Measurements from ENCODE around the gene MACROH2A2. TPM values are rescaled to one million over a fixed set of nuclear protein-coding genes. Genes with fewer than 3 reads are reported as not detected.

The MACROH2A2 gene
- total and polyA plus RNA-seq, 10 of the 15 experiments (the other 5 are each of a cell fraction or from before 2014, with no cell fraction given): 0.14 to 0.24 TPM; not detected in 8

DNA sequence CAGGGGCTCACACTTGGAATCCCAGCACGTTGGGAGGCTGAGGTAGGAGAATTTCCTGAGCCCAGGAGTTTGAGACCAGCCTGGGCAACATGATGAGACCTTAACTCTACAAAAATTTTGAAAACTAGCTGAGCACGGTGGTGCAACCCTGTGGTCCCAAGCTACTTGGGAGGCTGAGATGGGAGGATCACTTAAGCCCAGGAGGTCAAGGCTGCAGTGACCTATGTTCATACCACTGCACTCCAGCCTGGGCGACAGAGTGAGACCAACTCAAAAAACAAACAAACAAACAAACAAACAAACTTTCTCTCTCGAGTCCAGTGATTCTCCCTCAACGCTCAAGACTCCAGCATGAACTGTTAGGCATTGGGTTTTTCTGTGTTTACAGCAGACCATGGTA lies 95.9 kb downstream of the MACROH2A2 start:
- no TSS peak for BruUV-seq (replicated peaks)
- H3K4me2 ChIP-seq (ENCODE audit: control insufficient read depth, insufficient read depth): no peak overlapping the region
- CTCF ChIA-PET: interaction anchor here (0.6 to 8.4 kb wide), 4 partner anchors 13 to 219 kb away, joined by 3 to 173 read pairs (median 19); no protein-coding TSS in a partner anchor
- in situ Hi-C loops (cut with MboI): no loop called here
- POLR2A ChIA-PET: no interaction called here
- no peak for ATAC-seq
- FAIRE-seq: no peak
- intact Hi-C loops (cut with micrococcal nuclease; ENCODE audit: unreplicated experiment): no loop called here
- no peaks in the 10 kb centered on the region; the same call in none of the 2 replicates for H4K20me1 ChIP-seq (ENCODE audit: control insufficient read depth, insufficient read depth)
- H3K79me2 ChIP-seq (ENCODE audit: control insufficient read depth, insufficient read depth, low read length): peaks cover 23% of the 10 kb centered on the region
- SMC1A ChIA-PET (ENCODE audit: uncharacterized antibody, unreplicated experiment): interaction anchor here (0.8 to 3.8 kb wide), 3 partner anchors 20 to 73 kb away, joined by 3 to 20 read pairs (median 6); partner anchors contain the start of gene SAR1A
- WGBS (ENCODE audit: insufficient coverage, insufficient replicate concordance, low lambda C conversion rate, missing lambda C conversion rate): 84% methylated on average over 5 of the region's 5 CpGs
- RAD21 ChIA-PET (ENCODE audit: unreplicated experiment): no interaction called here
- peaks cover 3% of the 10 kb centered on the region; the same call in 1 of the 2 replicates for H3K4me1 ChIP-seq (ENCODE audit: control insufficient read depth, insufficient read depth, low read length)
- no peak overlapping the region for H3K9ac ChIP-seq (ENCODE audit: control insufficient read depth, insufficient read depth, low read length)
- TF ChIP-seq RAD51 (IDR thresholded peaks at IDR 0.05) (no peak), ZNF274 (IDR thresholded peaks at IDR 0.05; ENCODE audit: insufficient read depth, insufficient read length) (no peak), ASH2L (IDR thresholded peaks at IDR 0.05; ENCODE audit: borderline replicate concordance, low read depth) (no peak), HCFC1 (IDR thresholded peaks at IDR 0.05; ENCODE audit: low read length) (no peak), TARDBP (IDR thresholded peaks at IDR 0.05; ENCODE audit: borderline replicate concordance) (no peak), BHLHE40 (IDR thresholded peaks at IDR 0.05; ENCODE audit: borderline replicate concordance in 1 of 2, low read depth in 2 of 2, low read length in 1 of 2) (no peak)
- TF ChIP-seq, protein P1, sequence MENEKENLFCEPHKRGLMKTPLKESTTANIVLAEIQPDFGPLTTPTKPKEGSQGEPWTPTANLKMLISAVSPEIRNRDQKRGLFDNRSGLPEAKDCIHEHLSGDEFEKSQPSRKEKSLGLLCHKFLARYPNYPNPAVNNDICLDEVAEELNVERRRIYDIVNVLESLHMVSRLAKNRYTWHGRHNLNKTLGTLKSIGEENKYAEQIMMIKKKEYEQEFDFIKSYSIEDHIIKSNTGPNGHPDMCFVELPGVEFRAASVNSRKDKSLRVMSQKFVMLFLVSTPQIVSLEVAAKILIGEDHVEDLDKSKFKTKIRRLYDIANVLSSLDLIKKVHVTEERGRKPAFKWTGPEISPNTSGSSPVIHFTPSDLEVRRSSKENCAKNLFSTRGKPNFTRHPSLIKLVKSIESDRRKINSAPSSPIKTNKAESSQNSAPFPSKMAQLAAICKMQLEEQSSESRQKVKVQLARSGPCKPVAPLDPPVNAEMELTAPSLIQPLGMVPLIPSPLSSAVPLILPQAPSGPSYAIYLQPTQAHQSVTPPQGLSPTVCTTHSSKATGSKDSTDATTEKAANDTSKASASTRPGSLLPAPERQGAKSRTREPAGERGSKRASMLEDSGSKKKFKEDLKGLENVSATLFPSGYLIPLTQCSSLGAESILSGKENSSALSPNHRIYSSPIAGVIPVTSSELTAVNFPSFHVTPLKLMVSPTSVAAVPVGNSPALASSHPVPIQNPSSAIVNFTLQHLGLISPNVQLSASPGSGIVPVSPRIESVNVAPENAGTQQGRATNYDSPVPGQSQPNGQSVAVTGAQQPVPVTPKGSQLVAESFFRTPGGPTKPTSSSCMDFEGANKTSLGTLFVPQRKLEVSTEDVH (IDR thresholded peaks at IDR 0.05; ENCODE audit: low read depth, partially characterized antibody): no peak
- TF ChIP-seq, protein P2, sequence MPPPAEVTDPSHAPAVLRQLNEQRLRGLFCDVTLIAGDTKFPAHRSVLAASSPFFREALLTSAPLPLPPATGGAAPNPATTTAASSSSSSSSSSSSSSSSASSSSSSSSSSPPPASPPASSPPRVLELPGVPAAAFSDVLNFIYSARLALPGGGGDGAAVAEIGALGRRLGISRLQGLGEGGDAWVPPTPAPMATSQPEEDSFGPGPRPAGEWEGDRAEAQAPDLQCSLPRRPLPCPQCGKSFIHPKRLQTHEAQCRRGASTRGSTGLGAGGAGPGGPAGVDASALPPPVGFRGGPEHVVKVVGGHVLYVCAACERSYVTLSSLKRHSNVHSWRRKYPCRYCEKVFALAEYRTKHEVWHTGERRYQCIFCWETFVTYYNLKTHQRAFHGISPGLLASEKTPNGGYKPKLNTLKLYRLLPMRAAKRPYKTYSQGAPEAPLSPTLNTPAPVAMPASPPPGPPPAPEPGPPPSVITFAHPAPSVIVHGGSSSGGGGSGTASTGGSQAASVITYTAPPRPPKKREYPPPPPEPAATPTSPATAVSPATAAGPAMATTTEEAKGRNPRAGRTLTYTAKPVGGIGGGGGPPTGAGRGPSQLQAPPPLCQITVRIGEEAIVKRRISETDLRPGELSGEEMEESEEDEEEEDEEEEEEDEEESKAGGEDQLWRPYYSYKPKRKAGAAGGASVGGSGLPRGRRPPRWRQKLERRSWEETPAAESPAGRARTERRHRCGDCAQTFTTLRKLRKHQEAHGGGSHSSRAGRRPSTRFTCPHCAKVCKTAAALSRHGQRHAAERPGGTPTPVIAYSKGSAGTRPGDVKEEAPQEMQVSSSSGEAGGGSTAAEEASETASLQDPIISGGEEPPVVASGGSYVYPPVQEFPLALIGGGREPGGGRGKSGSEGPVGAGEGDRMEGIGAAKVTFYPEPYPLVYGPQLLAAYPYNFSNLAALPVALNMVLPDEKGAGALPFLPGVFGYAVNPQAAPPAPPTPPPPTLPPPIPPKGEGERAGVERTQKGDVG (CRISPR knock-in tag; IDR thresholded peaks at IDR 0.05): no peak
- H3K27me3 ChIP-seq (replicated peaks in 1 of 2; ENCODE audit: control insufficient read depth in 2 of 2, insufficient read depth in 2 of 2, low read length in 1 of 2): no peaks in the 10 kb centered on the region
- peaks cover 4 to 7% of the 10 kb centered on the region in 2 experiments; a peak in 3 of 4 replicates for H3K36me3 ChIP-seq (ENCODE audit: control insufficient read depth in 2 of 2, insufficient read depth in 2 of 2, low read length in 1 of 2)
- DNase-seq (ENCODE audit: low read depth, low spot score): no peak
- no peaks in the 10 kb centered on the region for H3K9me3 ChIP-seq (replicated peaks; ENCODE audit: control insufficient read depth, insufficient read depth, low read length)
- H2AFZ ChIP-seq (ENCODE audit: control insufficient read depth, low read depth, low read length): no peak overlapping the region
- H3K27ac ChIP-seq (ENCODE audit: control insufficient read depth, insufficient read depth): no peak overlapping the region
- H3K4me3 ChIP-seq: no peak overlapping the region

Measured in GM12878 (cell line).